ENCODE measurements around the gene WASHC4. TPM values are rescaled to one million over a fixed set of nuclear protein-coding genes. Genes with fewer than 3 reads are reported as not detected.
A peak's percentile ranks its signal among the peaks of the same experiment; 100 is the strongest.
"Not testable (repeated sequence)": the region's sequence is repeated elsewhere in the genome, so short reads cannot be mapped to it uniquely, and the experiment has no call there.

WASHC4 gene
- total RNA-seq, 1 donor from 2014 or later: 73.2 TPM

- Mint-ChIP-seq H3K9me3 (ENCODE audit: unreplicated experiment) (peaks cover 8% of the 10 kb centered on the region), H3K4me3 (ENCODE audit: unreplicated experiment) (no peak overlapping the region), H3K36me3 (ENCODE audit: unreplicated experiment) (peaks cover 3% of the 10 kb centered on the region), H3K4me1 (ENCODE audit: unreplicated experiment) (no peaks in the 10 kb centered on the region), H3K27ac (ENCODE audit: unreplicated experiment) (no peak overlapping the region), H3K27me3 (ENCODE audit: unreplicated experiment) (peaks cover 24% of the 10 kb centered on the region)
- DNase-seq (ENCODE audit: extremely low spot score, unreplicated experiment): no peak
- TF ChIP-seq CTCF (IDR thresholded peaks at IDR 0.05): no peak
These were observed 15.9 kb upstream of the WASHC4 start for GRCh38 chr12:105091476-105092206.

- no peaks in the 10 kb centered on the region for H3K4me1 Mint-ChIP-seq (ENCODE audit: unreplicated experiment)
- H3K27ac Mint-ChIP-seq (ENCODE audit: unreplicated experiment): no peak overlapping the region
- no peak overlapping the region for H3K4me3 Mint-ChIP-seq (ENCODE audit: unreplicated experiment)
- H3K27me3 Mint-ChIP-seq (ENCODE audit: unreplicated experiment): peaks cover 24% of the 10 kb centered on the region
- no peak for TF ChIP-seq CTCF (IDR thresholded peaks at IDR 0.05)
- no peak for DNase-seq (ENCODE audit: extremely low spot score, unreplicated experiment)
- peaks cover 3% of the 10 kb centered on the region for H3K36me3 Mint-ChIP-seq (ENCODE audit: unreplicated experiment)
- peaks cover 7% of the 10 kb centered on the region for H3K9me3 Mint-ChIP-seq (ENCODE audit: unreplicated experiment)
These were observed 15.2 kb upstream of the WASHC4 start for GRCh38 chr12:105092336-105092735.

GRCh38 chr12:105095338-105095737 is 12.2 kb upstream of the WASHC4 start:
- not testable (repeated sequence) for H3K4me3 Mint-ChIP-seq (ENCODE audit: unreplicated experiment); H3K27ac Mint-ChIP-seq (ENCODE audit: unreplicated experiment); H3K9me3 Mint-ChIP-seq (ENCODE audit: unreplicated experiment); H3K36me3 Mint-ChIP-seq (ENCODE audit: unreplicated experiment); H3K4me1 Mint-ChIP-seq (ENCODE audit: unreplicated experiment); DNase-seq (ENCODE audit: extremely low spot score, unreplicated experiment)
- H3K27me3 Mint-ChIP-seq (ENCODE audit: unreplicated experiment): peaks cover 23% of the 10 kb centered on the region

GRCh38 chr12:105099356-105099755 is 8.2 kb upstream of the WASHC4 start:
- Mint-ChIP-seq H3K27me3 (ENCODE audit: unreplicated experiment) (no peaks in the 10 kb centered on the region), H3K27ac (ENCODE audit: unreplicated experiment) (no peak overlapping the region), H3K4me1 (ENCODE audit: unreplicated experiment) (peaks cover 12% of the 10 kb centered on the region), H3K9me3 (ENCODE audit: unreplicated experiment) (peaks cover 4% of the 10 kb centered on the region), H3K4me3 (ENCODE audit: unreplicated experiment) (no peak overlapping the region), H3K36me3 (ENCODE audit: unreplicated experiment) (peaks cover 3% of the 10 kb centered on the region)
- no peak for TF ChIP-seq CTCF (IDR thresholded peaks at IDR 0.05)
- no peak for DNase-seq (ENCODE audit: extremely low spot score, unreplicated experiment)

GRCh38 chr12:105100207-105100985 is 7.1 kb upstream of the WASHC4 start:
- H3K9me3 Mint-ChIP-seq (ENCODE audit: unreplicated experiment): peaks cover 4% of the 10 kb centered on the region
- no peaks in the 10 kb centered on the region for H3K27me3 Mint-ChIP-seq (ENCODE audit: unreplicated experiment)
- peak overlapping the region; percentile 75 for H3K27ac Mint-ChIP-seq (ENCODE audit: unreplicated experiment)
- no peak overlapping the region for H3K4me3 Mint-ChIP-seq (ENCODE audit: unreplicated experiment)
- TF ChIP-seq CTCF (IDR thresholded peaks at IDR 0.05): no peak
- H3K36me3 Mint-ChIP-seq (ENCODE audit: unreplicated experiment): peaks cover 3% of the 10 kb centered on the region
- no peak for DNase-seq (ENCODE audit: extremely low spot score, unreplicated experiment)
- peaks cover 12% of the 10 kb centered on the region for H3K4me1 Mint-ChIP-seq (ENCODE audit: unreplicated experiment)

Measured in osteocyte (in vitro differentiated cells).